Astrocyte (in vitro differentiated cells and primary cell): ENCODE results near the gene RRP9.

Experiments
- CTCF ChIP-seq: IDR thresholded peaks from 2 replicates; pipeline ENCODE4 v1.5.1; 2011; ENCODE audit warnings: low read depth, mild to moderate bottlenecking, inconsistent platforms, low read length, moderate library complexity; ENCODE audit not compliant: insufficient read depth
- EZH2 ChIP-seq: IDR thresholded peaks from 2 replicates; pipeline ENCODE4 v1.6.1; 2012; ENCODE audit warnings: mild to moderate bottlenecking, low read length, inconsistent platforms; ENCODE audit not compliant: insufficient read depth

DNA sequence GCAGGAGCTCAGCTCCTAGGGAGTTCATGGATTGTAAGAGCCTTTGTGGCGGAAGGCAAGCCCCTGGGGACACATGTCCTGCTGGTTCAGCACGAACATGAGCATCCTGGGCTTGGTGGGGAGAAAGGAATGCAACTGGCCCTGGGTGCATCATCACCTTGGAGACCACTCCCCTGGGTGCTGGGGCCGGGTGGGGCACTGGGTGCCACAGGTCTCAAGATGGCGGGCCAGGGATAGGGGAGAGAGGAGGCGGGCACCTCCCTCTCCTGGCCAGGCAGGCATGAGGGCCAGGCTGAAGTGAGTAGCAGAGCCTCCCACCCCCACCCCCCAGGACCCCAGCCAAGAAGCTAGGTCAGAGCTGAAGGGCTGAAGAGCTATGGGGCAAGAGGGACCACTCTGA lies 24.8 kb upstream of the RRP9 start:
- TF ChIP-seq EZH2 (no peak), CTCF (no peak)
